ES-I3 (cell line): ENCODE data around the gene UPF2.
"Not testable (repeated sequence)": the region's sequence is repeated elsewhere in the genome, so short reads cannot be mapped to it uniquely, and the experiment has no call there.

ENCODE experiments used
- H3K36me3 ChIP-seq: 2 replicates; pipeline ENCODE4 v1.6.1; 2013; ENCODE audit warnings: mild to moderate bottlenecking, low read length, control low read depth, moderate library complexity; ENCODE audit not compliant: insufficient read depth
- H3K4me1 ChIP-seq: 2 replicates; pipeline ENCODE4 v1.6.1; 2013; ENCODE audit warnings: mild to moderate bottlenecking, control low read depth, low read length; ENCODE audit not compliant: insufficient read depth
- H3K9ac ChIP-seq: 2 replicates; pipeline ENCODE4 v1.6.1; 2013; ENCODE audit warnings: low read depth, mild to moderate bottlenecking, low read length, moderate library complexity
- H3K9me3 ChIP-seq: 2 replicates; pipeline ENCODE4 v1.6.1; 2013; ENCODE audit warnings: mild to moderate bottlenecking, low read length, moderate library complexity; ENCODE audit not compliant: control insufficient read depth, insufficient read depth

The UPF2 gene

DNA sequence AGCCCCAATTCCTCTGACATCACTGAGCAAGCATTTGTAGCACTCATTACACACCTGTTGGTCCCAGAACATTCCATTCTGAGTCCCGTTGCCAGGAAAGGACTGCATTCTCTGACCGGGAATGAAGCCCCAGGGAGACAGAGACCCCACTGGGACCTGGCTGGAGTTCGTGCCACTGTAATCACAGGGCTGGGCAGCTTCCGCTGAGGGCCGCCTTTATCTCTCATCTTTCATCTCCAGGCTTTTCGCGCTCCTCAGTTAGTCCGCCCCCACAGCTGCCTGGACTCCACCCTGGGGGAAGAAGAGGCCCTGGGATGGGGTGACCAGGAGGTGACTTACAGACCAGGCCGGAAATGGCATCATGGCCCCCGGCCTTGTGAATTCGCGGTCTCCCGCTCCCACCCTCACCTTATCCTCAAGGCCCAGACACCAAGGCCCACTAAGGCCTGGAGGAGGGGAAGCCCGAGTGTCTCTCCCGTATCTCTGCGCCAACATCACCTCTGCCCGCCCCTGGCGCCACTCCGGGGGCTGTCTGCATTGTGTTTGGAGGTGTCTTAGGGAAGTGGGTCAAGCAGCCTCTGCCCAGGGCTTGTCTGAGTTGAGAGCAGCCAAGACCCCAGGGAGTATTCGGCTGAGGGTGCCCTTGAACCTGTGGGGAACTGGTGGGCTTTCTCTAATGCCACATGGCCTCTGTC, 144.1 kb downstream of the UPF2 start:
- Histone ChIP-seq H3K36me3 (no peaks in the 10 kb centered on the region), H3K9me3 (no peaks in the 10 kb centered on the region), H3K4me1 (peaks cover 16% of the 10 kb centered on the region; the same call in 1 of the 2 replicates), H3K9ac (no peak overlapping the region)

DNA sequence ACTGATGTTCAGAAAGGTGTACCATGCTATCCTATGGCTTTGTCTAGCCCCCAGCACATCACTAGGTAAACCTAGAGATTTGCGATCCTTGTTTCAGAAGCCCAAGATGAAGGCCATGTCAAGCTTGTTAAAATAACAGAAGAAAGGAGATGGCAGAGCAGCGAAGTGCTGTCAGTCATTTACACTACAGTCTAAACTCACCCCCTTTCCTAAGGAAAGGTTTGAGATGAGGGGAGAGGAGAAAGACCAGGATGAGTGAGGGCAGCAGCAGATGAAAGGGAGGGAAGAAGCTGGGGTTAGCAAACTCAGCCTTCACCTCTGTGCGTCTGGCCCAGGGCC, 144.6 kb downstream of the UPF2 start:
- H3K36me3 ChIP-seq: no peaks in the 10 kb centered on the region
- H3K9me3 ChIP-seq: no peaks in the 10 kb centered on the region
- no peak overlapping the region for H3K9ac ChIP-seq
- peaks cover 16% of the 10 kb centered on the region; the same call in 1 of the 2 replicates for H3K4me1 ChIP-seq

DNA sequence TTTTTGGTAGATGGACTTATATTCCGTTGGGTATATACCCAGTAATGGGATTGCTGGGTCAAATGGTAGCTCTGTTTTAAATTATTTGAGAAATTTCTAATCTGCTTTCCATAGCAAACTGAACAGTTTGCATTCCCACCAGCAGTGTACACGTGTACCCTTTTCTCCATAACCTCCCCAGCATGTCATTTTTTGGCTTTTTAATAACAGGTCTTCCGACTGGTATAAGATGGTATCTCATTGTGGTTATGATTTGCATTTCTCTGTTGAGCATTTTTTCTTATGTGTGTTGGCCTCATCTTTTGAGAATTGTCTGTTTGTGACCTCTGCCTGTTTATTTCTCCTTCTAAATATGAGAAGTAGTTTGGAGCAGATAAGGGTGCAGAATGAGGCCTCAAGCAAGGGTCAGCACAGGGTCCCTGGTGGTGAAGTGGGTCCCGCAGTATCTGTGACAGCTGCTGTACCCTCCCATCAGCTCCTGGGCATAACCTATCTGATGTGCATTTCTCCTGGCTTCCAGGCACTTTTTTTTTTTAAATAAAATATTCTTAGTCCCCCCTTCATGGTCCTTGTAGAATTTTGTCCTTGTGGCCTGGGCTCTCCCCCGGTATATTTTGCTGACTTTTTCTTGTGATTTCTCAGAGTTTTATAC, 145.9 kb downstream of the UPF2 start:
- H3K36me3 ChIP-seq: no peaks in the 10 kb centered on the region
- H3K9ac ChIP-seq: no peak overlapping the region
- H3K9me3 ChIP-seq: no peaks in the 10 kb centered on the region
- peaks cover 12% of the 10 kb centered on the region; the same call in 1 of the 2 replicates for H3K4me1 ChIP-seq

DNA sequence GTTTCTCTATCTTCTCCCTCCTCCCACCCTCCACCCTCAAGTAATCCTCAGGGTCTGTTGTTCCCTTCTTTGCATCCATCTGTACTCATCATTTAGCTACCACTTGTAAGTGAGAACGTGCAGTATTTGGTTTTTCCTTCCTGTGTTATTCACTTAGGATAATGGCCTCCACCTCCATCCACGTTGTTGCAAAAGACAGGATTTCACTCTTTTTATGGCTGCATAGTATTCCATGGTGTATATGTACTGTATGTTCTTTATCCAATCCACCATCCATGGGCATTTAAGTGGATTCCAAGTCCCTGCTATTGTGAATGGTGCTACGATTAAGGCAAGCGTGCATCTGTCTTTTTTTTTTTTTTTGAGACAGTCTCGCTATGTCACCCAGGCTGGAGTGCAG, 147.0 kb downstream of the UPF2 start:
- peaks cover 9% of the 10 kb centered on the region; the same call in 1 of the 2 replicates for H3K4me1 ChIP-seq

DNA sequence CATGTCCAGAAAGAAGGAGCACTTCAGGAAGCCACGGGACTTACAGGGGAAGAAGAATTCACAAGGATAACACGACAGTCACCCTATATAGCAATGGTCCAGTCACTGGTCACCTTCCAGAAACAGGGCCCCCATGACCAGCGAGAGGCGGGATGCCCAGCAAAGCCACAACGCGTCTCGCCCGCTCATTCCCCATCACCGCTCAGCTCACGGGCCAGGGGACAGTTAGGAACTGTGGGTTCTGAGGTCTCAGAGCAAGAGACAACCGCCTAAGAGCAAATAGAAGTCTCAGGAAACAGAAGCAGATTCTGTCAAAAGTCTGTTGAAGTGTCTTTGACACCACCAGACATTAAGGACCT, 147.5 kb downstream of the UPF2 start:
- Histone ChIP-seq H3K9ac (no peak overlapping the region), H3K36me3 (no peaks in the 10 kb centered on the region), H3K9me3 (no peaks in the 10 kb centered on the region), H3K4me1 (peaks cover 9% of the 10 kb centered on the region; the same call in 1 of the 2 replicates)

More for the DNA sequence above, 147.0 kb downstream of the UPF2 start:
- Histone ChIP-seq H3K9me3 (no peaks in the 10 kb centered on the region), H3K36me3 (no peaks in the 10 kb centered on the region), H3K9ac (no peak overlapping the region)

DNA sequence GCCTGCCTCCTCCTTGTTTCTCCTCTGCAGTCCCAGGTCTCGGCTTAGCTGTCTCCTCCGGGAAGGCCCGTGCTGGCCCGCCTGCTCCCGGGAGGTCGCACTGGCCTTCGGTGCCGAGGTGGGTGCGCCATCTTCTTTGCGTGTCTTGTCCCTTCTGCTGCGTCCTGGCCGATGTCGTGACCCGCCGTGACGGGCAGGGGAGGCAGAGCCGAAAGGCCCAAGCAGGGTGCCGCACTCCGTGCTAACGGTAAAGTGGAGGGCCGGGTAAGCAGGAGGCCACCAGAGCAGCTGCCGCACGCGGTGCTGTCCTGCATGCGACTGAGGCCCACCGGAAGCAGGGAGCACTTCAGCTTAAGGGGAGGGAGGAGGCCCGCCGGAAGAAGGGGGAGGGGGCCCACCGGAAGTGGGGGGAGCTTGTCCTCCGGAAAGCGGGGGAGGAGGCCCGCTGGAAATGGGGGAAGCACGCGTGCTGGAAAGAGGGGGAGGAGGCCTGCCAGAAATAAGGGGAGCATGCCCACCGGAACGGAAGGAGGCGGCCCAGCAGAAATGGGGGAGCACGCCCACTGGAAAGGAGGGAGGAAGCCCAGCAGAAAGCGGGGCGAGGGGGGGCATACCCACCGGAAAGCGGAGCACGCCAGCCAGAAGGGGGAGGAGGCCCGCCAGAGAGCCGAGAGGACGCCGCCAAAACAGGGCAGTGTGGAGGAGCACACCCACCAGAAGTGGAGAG, 148.1 kb downstream of the UPF2 start:
- H3K36me3 ChIP-seq: no peaks in the 10 kb centered on the region
- H3K9ac ChIP-seq: no peak overlapping the region
- no peaks in the 10 kb centered on the region for H3K9me3 ChIP-seq
- peaks cover 9% of the 10 kb centered on the region; the same call in 1 of the 2 replicates for H3K4me1 ChIP-seq

DNA sequence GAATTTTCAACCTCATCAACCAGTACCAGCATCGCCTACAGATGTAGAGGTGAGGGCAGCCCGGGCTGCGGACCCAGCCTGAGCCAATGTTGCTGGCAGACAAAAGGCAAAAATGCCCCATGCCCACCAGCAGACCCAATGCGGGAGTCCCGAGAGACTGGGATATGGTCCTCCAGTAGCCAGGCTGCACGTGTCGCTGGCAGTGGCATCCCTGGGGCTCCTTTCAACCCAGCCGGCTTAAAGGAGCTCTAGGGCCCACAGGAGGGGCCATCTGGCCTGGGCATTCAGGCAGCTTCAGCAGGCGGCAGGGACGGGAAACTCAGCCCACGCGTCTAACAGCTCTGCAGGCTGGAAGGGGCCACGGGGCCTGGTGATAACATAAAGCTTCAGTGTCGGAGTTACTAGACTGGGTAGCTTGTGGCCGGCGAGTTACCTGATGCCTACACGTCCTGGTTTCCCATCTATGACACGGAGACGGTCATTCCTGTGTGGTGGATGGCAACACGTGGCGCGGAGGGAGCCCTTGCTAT, 148.8 kb downstream of the UPF2 start:
- Histone ChIP-seq H3K9me3 (no peaks in the 10 kb centered on the region), H3K9ac (no peak overlapping the region), H3K36me3 (no peaks in the 10 kb centered on the region)

DNA sequence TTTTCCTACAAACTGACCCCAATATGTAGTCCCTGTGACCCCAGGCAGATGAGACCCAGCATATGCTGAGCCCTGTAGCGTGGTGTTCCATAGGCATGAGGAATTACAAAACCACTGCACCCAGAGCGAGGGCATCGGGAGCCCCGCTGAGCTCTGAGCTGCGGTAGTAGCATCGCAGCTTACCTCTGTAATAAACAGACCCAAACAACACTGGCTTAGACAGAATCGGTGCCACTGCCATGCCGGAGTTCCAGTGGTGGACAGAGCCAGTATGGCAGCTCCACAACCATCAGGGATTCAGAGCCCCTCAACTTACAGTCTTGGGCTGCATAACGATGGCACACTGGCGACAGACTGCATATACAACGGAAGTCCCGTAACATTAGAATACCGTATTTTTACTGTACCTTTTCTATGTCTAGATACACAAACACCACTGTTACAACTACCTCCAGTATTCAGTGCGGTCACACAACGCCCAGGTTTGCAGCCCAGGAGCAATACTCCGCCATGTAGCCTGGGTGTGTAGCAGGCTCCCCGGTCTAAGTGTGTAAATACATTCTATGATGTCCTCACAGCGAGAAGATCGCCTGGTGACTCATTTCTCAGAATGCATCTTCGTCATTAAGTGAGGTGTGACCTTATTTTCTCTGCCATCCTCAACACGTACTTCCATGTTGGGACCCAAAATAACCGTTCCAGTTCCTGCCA, 150.7 kb downstream of the UPF2 start:
- Histone ChIP-seq H3K4me1 (no peaks in the 10 kb centered on the region), H3K9me3 (no peaks in the 10 kb centered on the region), H3K9ac (no peak overlapping the region)

More for the DNA sequence above, 148.8 kb downstream of the UPF2 start:
- H3K4me1 ChIP-seq: peaks cover 9% of the 10 kb centered on the region; the same call in 1 of the 2 replicates

DNA sequence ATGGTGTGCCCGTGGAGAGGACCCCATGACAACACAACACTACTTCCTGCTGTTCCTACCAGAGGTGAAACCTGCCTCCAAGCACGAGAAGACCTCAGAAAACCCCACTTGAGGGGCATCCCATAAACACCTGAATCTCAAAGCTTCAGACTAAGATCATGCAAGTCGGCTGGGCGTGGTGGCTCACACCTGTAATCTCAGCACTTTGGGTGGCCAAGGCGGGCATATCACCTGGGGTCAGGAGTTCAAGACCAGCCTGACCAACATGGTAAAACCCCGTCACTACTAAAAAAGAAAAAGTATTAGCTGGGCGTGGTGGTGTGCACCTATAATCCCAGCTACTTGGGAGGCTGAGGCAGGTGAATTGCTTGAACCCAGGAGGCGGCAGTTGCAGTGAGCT, 153.3 kb downstream of the UPF2 start:
- not testable (repeated sequence) for H3K4me1 ChIP-seq, H3K36me3 ChIP-seq, H3K9me3 ChIP-seq, H3K9ac ChIP-seq

More for the DNA sequence above, 150.7 kb downstream of the UPF2 start:
- no peaks in the 10 kb centered on the region for H3K36me3 ChIP-seq

DNA sequence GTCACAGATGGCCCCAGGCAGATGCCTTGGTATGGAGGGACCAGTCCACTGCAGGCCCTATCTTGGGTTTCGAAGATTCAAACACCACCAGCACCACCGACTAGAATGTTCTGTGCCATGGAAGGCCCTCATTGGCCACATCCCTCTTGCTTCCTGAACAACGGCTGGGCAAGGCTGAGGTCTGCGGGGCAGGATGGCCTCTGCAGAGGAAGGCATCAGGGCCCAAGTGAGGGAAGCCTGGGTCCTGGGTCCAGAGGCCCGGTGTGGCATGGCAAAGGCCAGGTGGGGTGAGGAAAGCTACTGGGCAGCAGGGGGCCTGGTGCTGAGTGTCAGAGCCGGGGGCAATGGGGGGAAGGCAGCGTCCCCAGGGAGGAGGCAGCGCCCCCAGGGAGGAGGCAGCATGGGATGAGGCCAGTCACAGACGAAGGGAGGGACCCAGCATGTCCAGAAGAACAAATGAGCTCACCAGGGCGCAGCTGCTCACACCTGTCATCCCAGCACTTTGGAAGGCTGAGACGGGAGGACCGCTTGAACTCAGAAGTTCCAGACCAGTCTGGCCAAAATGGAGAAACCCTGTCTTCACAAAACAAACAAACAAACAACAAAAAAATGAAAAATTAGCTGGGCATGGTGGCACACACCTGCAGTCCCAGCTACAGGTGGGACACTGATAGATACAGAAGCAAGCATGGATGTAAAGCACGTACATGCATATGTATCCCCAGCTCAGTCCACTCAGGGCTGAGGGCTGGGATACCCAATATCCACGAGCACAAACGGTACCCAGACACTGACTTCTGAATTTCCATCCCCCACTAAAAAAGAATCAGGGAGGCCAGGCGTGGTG, 155.0 kb downstream of the UPF2 start:
- Histone ChIP-seq H3K36me3 (no peaks in the 10 kb centered on the region), H3K4me1 (no peaks in the 10 kb centered on the region), H3K9ac (no peak overlapping the region), H3K9me3 (no peaks in the 10 kb centered on the region)

DNA sequence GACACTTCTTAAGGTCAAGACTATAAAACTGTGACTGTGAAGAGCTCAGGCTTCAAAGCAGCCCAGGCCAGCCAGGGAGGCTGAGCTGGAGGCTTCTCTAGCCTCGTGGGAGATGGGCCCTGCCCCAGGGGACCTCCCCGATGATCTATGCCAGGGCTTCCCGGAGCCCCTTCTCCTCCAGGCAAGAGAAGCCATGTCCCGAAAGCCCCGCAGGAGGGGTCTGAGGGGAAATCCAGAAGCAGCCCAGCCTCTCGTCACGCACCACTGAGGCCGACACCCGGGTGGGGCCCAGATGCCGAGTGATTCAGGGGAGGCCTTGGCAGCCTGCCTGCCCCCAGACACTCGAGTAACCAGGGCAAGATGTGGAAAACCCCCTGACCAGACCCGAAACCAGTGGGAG, 155.8 kb downstream of the UPF2 start:
- Histone ChIP-seq H3K4me1 (no peaks in the 10 kb centered on the region; the same call in 1 of the 2 replicates), H3K9me3 (no peaks in the 10 kb centered on the region), H3K36me3 (no peaks in the 10 kb centered on the region), H3K9ac (no peak overlapping the region)

DNA sequence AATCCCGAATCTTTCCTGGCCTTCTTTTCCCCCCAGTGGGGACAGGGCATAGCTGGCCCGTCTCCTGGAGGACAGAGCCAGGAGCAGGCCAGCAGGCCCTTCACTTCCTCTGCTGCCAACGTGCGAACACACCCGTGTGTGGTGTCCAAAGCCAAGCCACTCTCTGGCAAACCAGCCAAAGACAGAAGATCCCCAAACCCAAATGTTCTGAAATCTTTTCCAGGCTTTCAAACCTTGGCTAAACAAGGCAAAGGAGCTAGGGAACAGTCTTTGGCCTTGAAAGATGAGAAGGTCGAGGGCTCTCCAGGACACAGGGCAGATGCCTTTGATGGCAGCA, 156.5 kb downstream of the UPF2 start:
- Histone ChIP-seq H3K9ac (no peak overlapping the region), H3K4me1 (no peaks in the 10 kb centered on the region; the same call in 1 of the 2 replicates), H3K36me3 (no peaks in the 10 kb centered on the region), H3K9me3 (no peaks in the 10 kb centered on the region)

DNA sequence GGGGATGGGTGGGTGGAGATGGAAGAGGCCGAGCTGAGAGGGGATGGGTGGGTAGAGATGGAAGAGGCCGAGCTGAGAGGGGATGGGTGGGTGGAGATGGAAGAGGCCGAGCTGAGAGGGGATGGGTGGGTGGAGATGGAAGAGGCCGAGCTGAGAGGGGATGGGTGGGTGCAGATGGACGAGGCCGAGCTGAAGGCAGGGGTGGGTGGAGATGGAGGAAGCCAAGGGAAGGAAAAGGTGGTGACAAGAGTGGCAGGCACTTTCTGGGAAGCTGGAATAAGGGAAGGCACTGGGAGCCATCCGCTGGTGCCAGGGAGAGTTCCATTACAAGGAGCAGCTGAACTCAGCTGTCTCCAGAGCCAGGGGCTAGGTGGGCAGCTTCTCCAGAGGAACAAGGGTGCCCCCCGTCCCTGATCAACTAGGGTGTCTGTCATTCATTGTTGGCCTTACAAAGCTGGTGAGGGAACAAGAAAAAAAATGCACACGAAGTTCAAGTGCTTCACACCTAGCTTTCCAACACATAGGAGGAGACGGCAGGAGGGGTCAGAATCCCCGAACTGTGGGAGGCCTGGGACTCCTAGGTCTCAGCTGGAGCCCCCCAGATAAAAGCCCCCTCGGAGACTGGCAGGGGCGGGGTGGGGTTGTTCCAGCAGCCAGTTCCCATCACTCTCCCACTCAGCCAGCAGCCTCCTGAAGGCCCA, 157.0 kb downstream of the UPF2 start:
- Histone ChIP-seq H3K36me3 (no peaks in the 10 kb centered on the region), H3K9me3 (no peaks in the 10 kb centered on the region), H3K9ac (no peak overlapping the region), H3K4me1 (no peaks in the 10 kb centered on the region; the same call in 1 of the 2 replicates)
